ENCODE data around the gene MYEF2.

MYEF2 gene

DNA sequence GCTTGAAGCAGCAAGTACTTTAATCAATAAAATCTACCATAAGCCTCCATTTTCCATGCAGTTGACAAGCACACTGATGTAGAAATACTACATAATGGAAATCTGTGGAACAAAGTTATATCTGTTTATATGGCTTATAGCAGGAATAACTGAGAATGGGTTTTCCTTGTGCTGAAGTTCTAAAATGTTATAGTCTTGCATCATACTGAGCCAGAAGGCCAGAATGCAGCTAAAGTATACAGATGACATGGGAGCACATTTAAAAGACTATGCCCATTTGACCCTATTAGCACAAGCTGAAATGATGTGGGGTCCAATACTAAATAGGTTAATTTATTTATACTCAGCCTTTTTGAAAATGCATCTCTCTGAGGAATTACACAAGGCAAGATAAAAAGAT lies 32.2 kb downstream of the MYEF2 start:
- DNase-seq (ENCODE audit: low read depth in 1 of 2, low spot score in 1 of 2), result no peak

DNA sequence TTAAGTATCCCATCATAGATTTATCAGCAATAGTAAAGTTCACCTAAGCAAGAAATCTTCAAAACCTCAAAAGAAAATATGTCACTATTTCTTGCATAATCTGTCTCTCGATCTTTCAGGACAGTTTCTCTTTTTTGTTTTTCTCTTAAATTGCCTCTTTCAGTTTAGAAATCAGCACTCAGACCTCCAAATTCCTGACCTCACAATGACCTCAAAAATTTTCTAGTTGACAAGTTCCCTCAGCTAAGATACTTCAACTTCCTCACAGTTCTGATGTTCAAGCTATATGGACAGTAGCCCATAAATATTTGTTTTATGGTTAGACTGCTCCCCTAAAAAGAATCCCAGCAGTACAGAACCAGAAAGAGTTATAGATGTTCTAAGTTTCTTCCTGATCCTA lies 33.2 kb downstream of the MYEF2 start:
- DNase-seq (ENCODE audit: low read depth in 1 of 2, low spot score in 1 of 2), result no peak

DNA sequence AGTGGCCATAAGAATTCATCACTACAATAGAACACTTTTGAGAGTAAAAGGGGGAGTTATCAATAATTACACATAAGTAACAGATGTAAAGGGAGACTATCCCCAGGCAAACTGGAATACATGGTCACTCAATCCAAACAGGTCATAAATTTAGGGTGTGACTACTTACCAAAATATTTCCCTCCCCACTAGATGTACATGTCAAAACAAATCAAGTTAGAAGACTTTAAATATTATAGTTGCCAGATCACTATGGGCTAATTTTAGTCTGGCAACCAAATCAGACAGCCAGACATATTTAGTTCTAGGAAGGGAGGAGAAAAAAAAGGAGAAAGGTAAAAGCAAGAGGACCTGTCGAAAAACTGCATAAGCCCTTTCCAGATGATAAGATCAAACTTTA lies 34.2 kb downstream of the MYEF2 start:
- DNase-seq (ENCODE audit: low read depth in 1 of 2, low spot score in 1 of 2), result no peak

DNA sequence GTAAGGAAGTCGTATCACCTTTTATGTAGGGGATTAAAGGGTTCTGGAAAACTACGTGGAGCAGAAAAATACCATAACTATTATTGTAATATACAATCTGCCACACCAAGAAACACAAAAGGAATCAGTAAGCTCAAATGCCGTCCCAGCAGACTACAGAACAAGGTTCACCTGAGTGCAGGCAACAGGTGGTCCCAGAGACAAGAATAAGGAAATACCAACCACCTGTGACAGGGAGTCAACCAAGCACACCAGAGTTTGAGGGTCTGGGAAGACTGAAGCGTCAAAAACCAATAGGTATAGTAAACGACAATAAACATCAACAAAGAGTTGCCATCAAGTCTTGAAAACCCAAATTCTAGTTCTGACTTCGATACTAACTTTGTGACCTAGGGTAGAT lies 45.2 kb downstream of the MYEF2 start:
- no peak for DNase-seq (ENCODE audit: low read depth in 1 of 2, low spot score in 1 of 2)

DNA sequence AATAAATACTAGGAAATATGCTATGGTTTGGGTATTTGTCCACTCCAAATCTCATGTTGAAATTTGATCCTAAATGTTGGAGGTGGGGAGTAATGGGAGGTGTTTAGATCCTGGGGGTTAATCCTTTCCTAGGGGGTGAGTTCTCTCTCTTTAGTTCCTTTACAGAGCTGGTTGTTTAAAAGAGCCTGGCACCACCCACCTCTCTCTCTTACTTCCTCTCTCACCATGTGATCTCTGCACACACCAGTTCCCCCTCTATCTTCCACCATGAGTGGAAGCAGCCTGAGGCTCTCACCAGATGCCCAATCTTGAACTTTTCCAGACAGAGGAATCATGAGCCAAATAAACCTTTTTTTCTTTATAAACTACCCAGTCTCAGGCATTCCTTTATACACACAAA lies 46.8 kb downstream of the MYEF2 start:
- no peak for DNase-seq (ENCODE audit: low read depth in 1 of 2, low spot score in 1 of 2)

DNA sequence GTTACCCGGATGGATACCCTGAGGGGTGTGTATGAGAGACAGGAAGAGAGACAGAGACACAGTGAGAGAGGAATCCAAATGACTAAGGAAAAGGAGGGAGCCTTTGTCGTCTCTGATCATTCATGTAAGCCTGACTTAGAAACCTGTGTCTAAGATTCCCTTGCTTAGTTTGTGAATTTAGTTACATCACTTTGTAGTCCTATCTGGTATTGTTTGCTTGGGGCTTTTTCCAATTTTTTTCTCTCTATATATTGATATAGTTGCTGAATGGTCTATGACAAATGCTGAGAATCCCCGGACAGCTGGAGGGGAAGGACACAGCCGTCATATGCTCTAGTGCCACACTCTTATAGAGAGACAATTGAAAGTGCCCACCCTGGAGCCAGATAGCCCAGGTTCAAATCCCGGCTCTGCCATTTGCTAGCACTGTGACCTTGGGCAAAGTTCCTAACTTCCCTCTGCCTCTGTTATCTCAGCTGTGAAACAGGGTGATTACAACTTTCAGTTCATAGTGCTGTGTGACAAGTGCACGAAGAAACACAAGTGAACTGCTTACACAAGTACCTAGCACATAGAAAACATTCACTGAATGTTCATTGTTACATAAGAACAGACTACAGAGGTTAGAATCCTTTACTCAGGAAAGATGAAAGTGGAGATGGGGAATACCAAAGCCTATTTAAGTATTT lies 51.3 kb downstream of the MYEF2 start:
- DNase-seq (ENCODE audit: low read depth in 1 of 2, low spot score in 1 of 2), result no peak

DNA sequence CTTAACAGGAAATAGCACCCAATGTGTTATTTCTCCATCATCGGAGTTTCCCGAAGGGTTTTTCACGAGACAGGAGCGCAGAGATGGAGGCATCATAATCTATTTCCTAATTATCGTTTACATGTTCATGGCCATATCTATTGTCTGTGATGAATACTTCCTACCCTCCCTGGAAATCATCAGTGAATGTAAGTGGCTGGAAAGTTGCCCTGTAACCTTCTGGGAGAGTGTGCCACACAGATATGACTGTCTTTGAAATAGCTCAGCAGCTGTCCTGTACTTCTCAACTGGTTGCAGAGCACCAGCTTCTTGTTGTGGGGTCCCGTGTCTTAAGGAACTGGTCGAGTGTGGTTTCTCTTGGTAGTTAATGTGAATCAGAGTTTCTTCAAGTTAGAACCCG lies 56.2 kb downstream of the MYEF2 start:
- no peak for DNase-seq (ENCODE audit: low read depth in 1 of 2, low spot score in 1 of 2)

DNA sequence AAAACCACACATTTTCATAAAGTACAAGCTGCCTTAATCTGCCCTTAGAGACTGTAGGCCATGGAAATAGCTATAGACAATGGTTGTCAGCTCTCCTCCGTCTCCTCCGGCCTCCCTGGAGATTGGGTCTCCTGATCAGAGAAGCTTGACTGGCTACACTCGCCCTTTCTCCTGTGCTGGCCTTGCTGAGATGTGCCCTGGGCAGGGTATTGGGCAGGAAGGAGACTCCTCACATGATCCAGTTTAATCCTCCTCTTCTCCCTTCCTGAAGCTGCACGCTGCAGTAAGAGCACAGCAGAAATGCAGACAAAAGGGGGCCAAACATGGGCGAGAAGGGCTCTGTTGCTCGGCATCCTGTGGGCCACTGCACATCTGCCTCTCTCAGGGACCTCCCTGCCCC lies 57.4 kb downstream of the MYEF2 start, which contains the start of gene SLC24A5:
TSS of gene SLC24A5 (plus strand) at position 246 of the 400 bp plus-strand sequence. CDS start at position 301, 55 bp downstream.
- DNase-seq (ENCODE audit: low read depth in 1 of 2, low spot score in 1 of 2), result no peak

DNA sequence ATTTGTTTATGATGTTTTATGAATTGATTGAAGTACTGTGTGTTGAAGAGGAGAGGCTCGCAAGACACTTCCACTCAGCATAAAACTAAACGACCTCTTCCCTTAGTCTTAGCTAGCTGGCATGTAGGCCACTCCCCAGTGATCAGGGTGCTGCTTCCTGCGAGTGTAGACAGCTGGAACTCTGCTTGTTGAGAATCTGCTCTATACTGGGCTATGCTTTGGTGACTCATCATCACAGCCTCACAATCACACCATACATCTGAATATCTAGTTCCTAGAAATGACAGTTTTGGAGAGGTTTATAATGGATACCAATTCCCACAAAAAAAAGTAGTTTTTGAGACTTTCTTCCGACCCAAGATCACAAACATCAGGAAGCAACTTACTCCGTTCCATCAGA lies 58.8 kb downstream of the MYEF2 start:
- no peak for DNase-seq (ENCODE audit: low read depth in 1 of 2, low spot score in 1 of 2)

DNA sequence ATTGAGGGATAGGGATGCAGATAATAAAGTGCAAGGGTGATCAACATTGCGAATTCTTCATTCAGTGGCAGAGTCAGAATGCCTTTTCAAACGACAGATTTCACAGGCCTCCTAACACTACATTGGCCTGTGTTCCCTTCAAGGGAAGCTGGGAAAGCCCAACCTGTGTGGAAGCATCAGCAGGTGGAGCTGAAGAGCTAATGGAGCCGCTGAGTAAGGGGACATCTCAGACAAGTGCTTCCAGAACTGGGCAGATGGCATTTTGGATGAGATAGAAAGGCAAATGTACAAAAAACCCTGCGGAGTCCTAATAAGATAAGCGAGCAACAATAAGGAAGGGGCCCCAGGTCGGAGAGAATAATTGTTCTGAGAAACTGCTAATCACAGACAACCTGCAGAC lies 65.9 kb downstream of the MYEF2 start:
- DNase-seq (ENCODE audit: low read depth in 1 of 2, low spot score in 1 of 2), result no peak

DNA sequence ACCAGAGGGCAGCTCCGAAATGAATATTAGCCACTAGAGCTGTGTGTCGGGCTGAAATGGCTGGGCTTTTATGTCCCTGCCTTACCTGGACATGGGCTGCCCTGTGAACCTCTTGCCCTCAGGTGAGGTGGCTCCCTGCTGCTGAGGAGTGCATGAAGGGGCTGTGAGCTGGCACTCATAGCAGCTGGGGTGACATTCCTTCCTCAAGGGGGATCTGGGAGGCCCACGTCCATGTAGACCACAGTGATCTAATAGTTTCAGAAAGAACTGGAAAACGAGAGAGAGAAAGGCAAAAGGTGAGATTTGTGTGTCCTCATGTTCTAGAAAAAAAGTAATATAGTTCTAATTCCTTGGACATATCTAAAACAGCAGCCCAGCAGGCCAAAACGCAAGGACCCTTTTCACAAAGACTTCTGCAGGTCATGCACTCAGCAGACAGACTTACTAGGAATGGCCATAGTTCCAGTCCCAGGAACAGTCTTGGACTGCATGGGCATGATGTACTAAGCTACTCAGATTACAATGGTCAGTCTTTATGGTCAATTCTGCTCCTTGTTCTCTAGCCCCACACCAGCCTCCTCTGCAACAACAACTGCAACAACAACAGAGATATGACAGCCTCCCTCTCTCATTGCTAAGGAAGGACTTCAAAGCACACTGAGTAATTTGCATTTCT lies 68.1 kb downstream of the MYEF2 start:
- DNase-seq (ENCODE audit: low read depth in 1 of 2, low spot score in 1 of 2), result no peak

DNA sequence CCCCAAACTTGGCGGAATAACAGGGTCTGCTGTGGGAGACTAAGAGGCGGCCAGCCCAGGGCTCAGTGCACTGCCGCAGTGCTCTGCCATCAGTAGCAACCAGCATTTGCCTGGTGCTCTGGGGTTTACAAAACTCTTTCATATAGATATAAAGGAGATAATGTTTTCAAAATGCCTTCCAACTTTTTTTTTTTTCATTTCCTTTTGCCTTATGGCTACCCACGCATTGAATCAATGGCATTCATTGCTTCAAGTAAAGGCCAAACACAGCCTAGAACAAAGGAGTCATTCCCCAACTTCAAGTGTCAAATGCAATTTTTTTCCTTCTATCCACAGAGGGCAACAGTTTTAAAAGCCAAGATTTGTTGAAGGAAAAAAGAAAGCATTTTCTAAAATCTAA lies 68.9 kb downstream of the MYEF2 start:
- DNase-seq (ENCODE audit: low read depth in 1 of 2, low spot score in 1 of 2), result no peak

DNA sequence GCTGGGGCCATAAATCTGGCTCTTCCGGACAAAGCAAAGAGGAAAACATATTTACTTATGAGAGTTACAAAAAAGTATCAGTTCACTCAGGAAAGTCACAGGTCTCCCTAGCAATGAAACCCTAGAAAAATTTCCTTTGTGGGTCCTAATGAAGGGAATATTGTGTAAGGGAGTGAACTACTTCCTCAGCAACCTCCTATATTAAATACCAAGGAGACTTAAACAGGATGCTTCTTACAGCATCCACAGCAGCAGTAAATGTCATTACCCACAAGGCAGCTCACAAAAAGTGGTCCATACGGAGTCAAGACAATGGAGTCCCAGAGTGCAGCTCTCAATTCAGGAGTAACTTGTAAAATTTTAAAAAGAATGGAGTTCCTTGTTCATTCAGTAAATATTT lies 72.2 kb downstream of the MYEF2 start:
- DNase-seq (ENCODE audit: low read depth in 1 of 2, low spot score in 1 of 2), result no peak

DNA sequence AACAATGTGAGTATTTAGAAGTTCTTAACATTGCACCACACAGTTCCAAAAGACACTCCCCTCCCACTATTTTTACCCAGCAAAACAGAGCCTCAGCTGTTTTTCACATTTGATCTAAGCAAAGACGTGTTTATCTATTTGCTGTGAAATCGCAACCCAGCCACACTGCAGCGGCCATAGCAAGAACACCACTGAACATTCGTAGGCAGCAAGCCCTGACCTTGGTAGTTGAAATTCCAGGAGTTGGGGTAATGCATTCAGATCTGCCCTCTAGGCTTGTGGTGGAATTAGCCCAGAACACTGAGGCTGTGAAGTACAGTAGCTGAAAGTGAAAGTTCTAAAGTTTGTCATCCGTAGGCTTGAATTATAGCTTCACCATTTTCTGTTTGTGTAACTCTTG lies 74.4 kb downstream of the MYEF2 start:
- no peak for DNase-seq (ENCODE audit: low read depth in 1 of 2, low spot score in 1 of 2)

DNA sequence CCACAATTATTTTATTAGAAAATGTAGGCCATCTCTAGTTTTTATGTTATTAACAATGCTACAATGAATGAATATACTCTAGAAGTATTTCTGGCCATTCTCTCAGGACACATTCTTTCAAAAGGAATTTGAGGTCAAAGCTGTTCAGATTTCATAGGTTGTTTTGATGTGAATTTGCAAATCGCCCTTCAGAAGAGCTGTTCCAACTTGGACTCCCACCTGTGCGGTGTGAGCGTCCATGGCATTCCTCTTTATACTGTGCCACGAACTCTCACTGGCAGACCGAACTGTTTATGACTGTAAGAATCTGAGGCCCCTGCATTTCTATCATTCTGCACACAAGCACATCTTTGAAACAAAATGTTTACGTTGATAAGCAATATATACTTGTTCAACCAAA lies 75.9 kb downstream of the MYEF2 start:
- no peak for DNase-seq (ENCODE audit: low read depth in 1 of 2, low spot score in 1 of 2)

DNA sequence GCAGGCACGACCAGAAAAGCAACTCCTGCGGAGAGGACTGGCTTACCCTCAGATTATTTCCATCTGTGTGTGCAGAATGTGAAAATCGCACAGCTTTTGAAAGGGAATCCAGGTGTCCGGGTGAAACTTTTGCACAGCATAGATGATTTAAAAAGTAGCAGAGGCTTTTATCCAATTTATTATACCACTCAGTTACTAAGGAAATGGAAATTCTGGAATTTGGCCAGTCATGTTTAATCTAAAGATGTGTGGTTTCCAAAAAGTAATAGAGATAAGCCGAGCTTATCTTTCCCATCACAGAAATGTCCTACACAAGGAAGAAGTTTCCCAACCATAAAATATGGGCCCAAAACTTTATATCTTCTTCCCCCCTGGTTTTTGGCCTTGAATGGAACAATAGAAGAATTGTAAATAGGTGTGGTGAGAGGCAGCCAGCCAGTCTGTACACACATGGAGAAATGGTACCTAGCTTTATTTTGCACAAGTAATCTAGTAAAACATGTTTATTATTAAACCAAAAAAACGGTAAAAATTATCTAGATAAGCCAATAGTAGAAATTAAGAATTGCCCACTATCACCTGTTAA lies 76.6 kb downstream of the MYEF2 start:
- no peak for DNase-seq (ENCODE audit: low read depth in 1 of 2, low spot score in 1 of 2)

DNA sequence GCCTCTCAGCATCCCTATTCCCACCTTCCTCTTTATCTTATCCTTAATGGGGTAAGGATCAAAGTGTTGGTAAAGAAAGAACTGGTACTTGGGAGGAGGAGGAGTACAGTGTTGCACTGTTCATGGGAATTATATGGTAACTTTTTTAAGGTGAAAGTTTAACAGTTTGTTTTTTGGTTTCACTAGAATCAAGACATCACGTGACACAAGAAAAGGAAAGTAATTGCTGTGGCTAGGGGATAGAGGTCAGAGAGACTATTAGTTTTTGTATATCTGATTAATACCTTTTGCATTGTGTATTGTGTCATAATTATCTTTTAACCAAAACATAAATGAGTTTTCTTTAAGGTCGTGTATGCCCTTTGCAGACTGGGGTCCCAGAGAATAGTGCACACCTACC lies 80.8 kb downstream of the MYEF2 start:
- DNase-seq (ENCODE audit: low read depth in 1 of 2, low spot score in 1 of 2), result no peak

DNA sequence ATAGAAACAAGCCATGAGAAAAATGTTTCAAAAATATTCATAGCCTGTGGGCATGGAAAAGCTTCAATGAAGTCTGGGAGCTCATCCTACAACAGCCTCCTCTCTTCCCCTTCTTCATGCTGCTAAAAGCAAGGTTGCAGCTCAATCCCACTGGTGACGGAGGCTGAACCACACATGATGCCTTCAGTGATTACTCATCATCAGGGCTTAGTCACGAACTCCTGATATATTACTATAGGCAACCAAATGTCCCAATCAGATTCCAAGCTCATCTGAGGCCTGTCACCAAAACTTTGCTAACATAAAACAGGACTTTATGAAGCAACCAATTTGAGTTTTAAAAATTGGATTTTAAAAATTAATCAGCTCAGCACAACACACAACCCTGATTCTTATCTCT lies 81.3 kb downstream of the MYEF2 start:
- no peak for DNase-seq (ENCODE audit: low read depth in 1 of 2, low spot score in 1 of 2)

DNA sequence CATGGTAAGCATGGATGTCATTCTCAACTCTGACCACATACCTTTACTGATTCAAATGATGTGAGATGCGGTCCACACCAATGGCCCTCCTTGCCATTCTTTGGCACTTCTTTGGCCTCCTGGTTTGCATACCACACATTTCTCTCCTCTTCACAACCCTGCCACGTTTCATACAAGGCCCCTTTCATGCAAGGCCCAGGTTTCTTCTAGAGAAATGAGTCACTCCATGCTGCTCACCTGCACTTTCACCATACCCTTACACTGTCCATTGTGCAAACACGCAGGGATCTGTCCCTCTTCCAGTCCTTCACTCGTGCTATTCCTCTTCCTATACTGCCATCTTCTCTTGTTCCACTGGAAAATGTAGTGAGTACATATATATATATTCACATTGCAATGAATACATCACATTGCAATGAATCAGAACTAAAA lies 81.7 kb downstream of the MYEF2 start:
- DNase-seq (ENCODE audit: low read depth in 1 of 2, low spot score in 1 of 2), result no peak

DNA sequence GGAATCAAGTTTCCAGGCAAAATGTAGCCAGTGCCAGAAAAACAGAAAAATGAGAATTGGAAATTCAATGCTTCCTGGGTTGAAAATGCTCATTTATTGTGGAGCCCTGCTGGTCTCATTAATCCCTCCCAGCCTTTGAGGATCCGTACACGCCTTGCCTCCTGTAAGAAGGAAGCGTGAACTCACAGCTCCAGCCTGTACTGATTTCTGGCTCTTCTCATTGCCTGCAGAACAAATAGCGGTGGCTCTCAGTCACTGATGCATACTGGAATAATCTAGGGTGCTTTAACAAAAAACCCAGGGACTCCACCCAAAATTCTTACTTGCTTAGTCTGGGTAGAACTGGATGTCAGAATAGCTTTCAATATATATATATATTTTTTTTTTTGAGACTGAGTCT lies 86.6 kb downstream of the MYEF2 start:
- DNase-seq (ENCODE audit: low read depth in 1 of 2, low spot score in 1 of 2), result no peak

DNA sequence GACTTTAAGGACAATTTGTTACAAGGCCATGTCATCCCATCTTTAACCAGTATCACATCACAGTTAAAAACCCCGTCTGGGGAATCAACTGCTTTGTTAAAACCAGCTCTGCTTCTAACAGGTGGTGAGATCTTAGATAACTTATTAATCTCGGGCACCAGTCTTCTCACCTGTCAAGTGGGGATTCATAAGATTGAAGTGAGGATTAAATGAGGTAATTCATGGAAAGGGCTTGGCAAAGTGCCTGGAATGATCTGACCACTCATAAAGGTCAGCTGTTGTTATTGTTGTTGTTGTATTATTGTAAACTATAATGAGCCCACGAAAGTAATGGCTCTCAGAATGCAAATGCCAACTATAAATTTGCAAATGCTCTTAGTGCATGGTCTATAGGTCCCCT lies 87.4 kb downstream of the MYEF2 start:
- no peak for DNase-seq (ENCODE audit: low read depth in 1 of 2, low spot score in 1 of 2)

DNA sequence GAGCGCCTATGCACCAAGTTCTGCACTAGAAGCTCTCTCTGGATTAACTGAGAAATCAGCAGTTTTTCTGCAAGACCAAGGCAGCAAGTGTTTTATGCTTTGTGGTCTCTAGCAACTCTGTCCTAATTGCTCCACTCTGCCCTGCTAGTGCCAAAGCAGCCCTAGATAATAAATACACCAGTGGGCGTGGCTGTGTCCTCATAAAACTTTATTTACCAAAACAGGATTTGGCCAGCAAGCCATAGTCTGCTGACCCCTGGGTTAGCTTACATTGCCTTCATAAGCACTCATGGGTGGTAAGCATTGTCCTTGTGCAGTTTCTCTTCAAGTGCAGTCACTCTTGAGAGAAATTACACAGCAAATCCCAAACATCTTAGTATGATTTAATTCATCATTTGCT lies 88.0 kb downstream of the MYEF2 start:
- DNase-seq (ENCODE audit: low read depth in 1 of 2, low spot score in 1 of 2), result no peak

DNA sequence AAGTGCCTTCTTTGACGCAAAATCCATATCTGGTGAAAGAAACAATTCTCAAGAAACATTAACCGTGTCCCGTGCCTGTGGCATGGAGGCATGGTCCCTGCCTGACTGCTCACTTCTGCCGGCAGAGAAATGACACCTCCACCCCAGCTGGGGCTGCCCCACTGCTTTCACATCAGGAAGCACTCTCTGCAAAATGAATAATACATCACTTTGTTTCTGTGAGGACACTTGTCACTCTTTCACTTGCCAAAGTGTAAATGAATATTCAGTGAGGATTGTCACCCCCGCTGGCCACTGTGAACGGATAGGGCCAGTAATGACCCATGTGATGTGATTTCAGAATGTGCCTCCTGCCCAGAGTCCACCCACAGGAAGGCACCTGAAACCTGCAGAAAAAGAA lies 88.4 kb downstream of the MYEF2 start:
- DNase-seq (ENCODE audit: low read depth in 1 of 2, low spot score in 1 of 2), result no peak
